Psoas muscle (tissue), 8 donors: ENCODE measurements around the gene CCND2. TPM values are rescaled to one million over a fixed set of nuclear protein-coding genes. Genes with fewer than 3 reads are reported as not detected.

Experiments
- ATAC-seq, 4 donors: fragments of 200-7000 bp; cut with Tn5 transposase; one replicate each; pipeline ENCODE4 v1.9.1; 2020; ENCODE audit warnings: moderate library complexity in 3 of 4, mild to moderate bottlenecking in 2 of 4
- DNase-seq, 2 donors: peaks; one replicate each; pipeline ENCODE4 v3.0.0-alpha.2; 2020
- H3K27ac ChIP-seq: fragments of 200-600 bp; one replicate; pipeline ENCODE4 v1.8.0; 2022
- H3K27me3 ChIP-seq, 3 donors: fragments of 200-600 bp in 1 of 3; one replicate each; pipeline versions ENCODE4 v1.6.1 to v1.8.0; 2013 to 2022; ENCODE audit warnings: low read length in 2 of 3, mild to moderate bottlenecking in 2 of 3, moderate library complexity in 1 of 3; ENCODE audit not compliant: insufficient read depth in 3 of 3
- H3K36me3 ChIP-seq, 2 donors: fragments of 200-600 bp in 1 of 2; one replicate each; pipeline versions ENCODE4 v1.6.1 to v1.8.0; 2013 to 2022; ENCODE audit warnings: low read depth in 1 of 2, mild to moderate bottlenecking in 1 of 2, moderate library complexity in 1 of 2; ENCODE audit not compliant: insufficient read depth in 1 of 2
- H3K4me1 ChIP-seq: fragments of 200-600 bp; one replicate; pipeline ENCODE4 v1.8.0; 2022
- H3K4me3 ChIP-seq: fragments of 200-600 bp; one replicate; pipeline ENCODE4 v1.8.0; 2022; ENCODE audit warnings: mild to moderate bottlenecking
- H3K9me3 ChIP-seq: fragments of 200-600 bp; one replicate; pipeline ENCODE4 v1.8.0; 2022
- CTCF ChIP-seq: fragments of 200-600 bp; IDR thresholded peaks from one replicate; pipeline ENCODE4 v1.8.0; 2022; ENCODE audit warnings: antibody characterized with exemption
- whole genome bisulfite sequencing, 3 donors: extraction: QIAGEN DNeasy Blood & Tissue Kit; methylation state at CpG; one replicate each; pipeline versions ENCODE4 v1.1.6 to v1.1.7; 2013; 5-methylcytosine and 5-hydroxymethylcytosine counted together
- intact Hi-C, 2 donors: fragments of 100-400 bp; cut with DNase I; formaldehyde crosslinking; loops; one replicate each; pipeline versions ENCODE4 v1.11.0 to v1.14.2; 2022
- polyA plus RNA-seq, 3 donors: library from polyadenylated mRNA; stranded (reverse); fragments of 200-250 nt; gene quantifications; one replicate each; pipeline ENCODE4 v1.2.3, GENCODE V29; 2013
- total RNA-seq, 4 donors: library from RNA; stranded (reverse); fragmentation: NEBNext Ultra II Directional in 2 of 4; extraction: Animal tissue kit (Norgen Biotek cat#: 25700) in 2 of 4; gene quantifications; one replicate each; pipeline versions ENCODE4 v1.2.1 to v1.2.4, GENCODE V29; 2021 to 2023
- donor health status: healthy with polysubstance abuse.
- donor health status: DM: no; HTN: no; CAD: no; lungs with moderate emphysema.
- donor health status: Bipolar disorder and iron deficiency.
- donor health status: healthy.
- donor health status: DM: yes; HTN: yes; CAD: no.
- donor health status: DM: no; HTN: no; CAD: no.
- donor health status: DM: no; HTN: no; CAD: no.
- donor health status: DM: yes; HTN: yes; CAD: no.

CCND2 gene
- total and polyA plus RNA-seq, 7 donors, result 0.31 to 10.1 (median 3.3) TPM

GRCh38 chr12:4281173-4281654 is 7.7 kb downstream of the CCND2 start:
- H3K4me1 ChIP-seq, result peaks cover 18% of the 10 kb centered on the region

GRCh38 chr12:4282103-4282891 is 8.7 kb downstream of the CCND2 start:
- 73 to 83% (median 82%) methylated on average over 16 of the region's 16 CpGs for WGBS, 3 donors

More at GRCh38 chr12:4281173-4281654, 7.7 kb downstream of the CCND2 start:
- Histone ChIP-seq H3K27ac (no peak overlapping the region), H3K4me3 (no peak overlapping the region), H3K36me3 (peaks cover 0 to 10% of the 10 kb centered on the region in 2 donors), H3K27me3 (peaks cover 0 to 12% (median 7%) of the 10 kb centered on the region in 3 donors), H3K9me3 (no peaks in the 10 kb centered on the region)
- WGBS, 3 donors, result 80 to 84% (median 80%) methylated on average over 16 of the region's 16 CpGs
- ATAC-seq (no peak), DNase-seq (no peak)
- TF ChIP-seq CTCF, result no peak
- intact Hi-C loops, result no loop called here

GRCh38 chr12:4282892-4283511 is 9.4 kb downstream of the CCND2 start:
- 67 to 84% (median 69%) methylated on average over 12 of the region's 12 CpGs for WGBS, 3 donors
- Histone ChIP-seq H3K36me3 (peaks cover 0 to 10% of the 10 kb centered on the region in 2 donors), H3K4me3 (no peak overlapping the region), H3K27me3 (peaks cover 0 to 7% (median 5%) of the 10 kb centered on the region in 3 donors), H3K9me3 (no peaks in the 10 kb centered on the region), H3K4me1 (peaks cover 11% of the 10 kb centered on the region), H3K27ac (no peak overlapping the region)
- TF ChIP-seq CTCF, result no peak
- intact Hi-C loops, result no loop called here
- ATAC-seq, result no peak
- DNase-seq, result no peak

More at GRCh38 chr12:4282103-4282891, 8.7 kb downstream of the CCND2 start:
- Histone ChIP-seq H3K9me3 (no peaks in the 10 kb centered on the region), H3K4me3 (no peak overlapping the region), H3K36me3 (peaks cover 0 to 10% of the 10 kb centered on the region in 2 donors), H3K4me1 (peaks cover 11% of the 10 kb centered on the region), H3K27ac (no peak overlapping the region), H3K27me3 (peaks cover 0 to 7% (median 5%) of the 10 kb centered on the region in 3 donors)
- no peak for ATAC-seq
- DNase-seq, result no peak
- TF ChIP-seq CTCF, result no peak
- intact Hi-C loops, result no loop called here

- Histone ChIP-seq H3K36me3 (peaks cover 0 to 10% of the 10 kb centered on the region in 2 donors), H3K27ac (no peak overlapping the region)
These were observed 10.1 kb downstream of the CCND2 start for GRCh38 chr12:4283512-4284255.

More at GRCh38 chr12:4283512-4284255, 10.1 kb downstream of the CCND2 start:
- TF ChIP-seq CTCF, result no peak
- no peak overlapping the region for H3K4me3 ChIP-seq
- no peak for DNase-seq
- no peak for ATAC-seq
- intact Hi-C loops, result no loop called here
- no peaks in the 10 kb centered on the region for H3K9me3 ChIP-seq
- peaks cover 0 to 7% (median 5%) of the 10 kb centered on the region in 3 donors for H3K27me3 ChIP-seq
- 56 to 66% (median 59%) methylated on average over 12 of the region's 12 CpGs for WGBS, 3 donors
- H3K4me1 ChIP-seq, result peaks cover 6% of the 10 kb centered on the region
